IMR-90 (cell line): ENCODE results near the gene NAALAD2.
"Not testable (repeated sequence)": the region's sequence is repeated elsewhere in the genome, so short reads cannot be mapped to it uniquely, and the experiment has no call there.

Experiments
- BHLHE40 ChIP-seq: fragments of 150-350 bp; IDR thresholded peaks from 2 replicates; pipeline ENCODE4 v1.6.1; 2016; ENCODE audit warnings: mild to moderate bottlenecking, low read depth, low read length
- CEBPB ChIP-seq: IDR thresholded peaks from 2 replicates; pipeline ENCODE4 v1.6.1; 2012; ENCODE audit warnings: low read depth, low read length, improper control_type of control experiment
- CHD1 ChIP-seq: IDR thresholded peaks from 2 replicates; pipeline ENCODE4 v1.6.1; 2012; ENCODE audit warnings: low read depth, low read length, improper control_type of control experiment
- ELK1 ChIP-seq: fragments of 150-350 bp; IDR thresholded peaks from 2 replicates; pipeline ENCODE4 v1.6.1; 2016; ENCODE audit warnings: low read depth, mild to moderate bottlenecking, low read length, moderate library complexity, borderline replicate concordance
- FOS ChIP-seq: fragments of 150-350 bp; IDR thresholded peaks from 2 replicates; pipeline ENCODE4 v1.6.1; 2016; ENCODE audit warnings: low read depth, low read length
- MAFK ChIP-seq: IDR thresholded peaks from 2 replicates; pipeline ENCODE4 v1.6.1; 2012; ENCODE audit warnings: low read depth, low read length, improper control_type of control experiment
- MAZ ChIP-seq: IDR thresholded peaks from 2 replicates; pipeline ENCODE4 v1.6.1; 2012; ENCODE audit warnings: low read depth, mild to moderate bottlenecking, low read length, improper control_type of control experiment, moderate library complexity, borderline replicate concordance
- MXI1 ChIP-seq: IDR thresholded peaks from 2 replicates; pipeline ENCODE4 v1.6.1; 2012; ENCODE audit warnings: low read depth, mild to moderate bottlenecking, low read length, moderate library complexity, borderline replicate concordance
- POLR2A ChIP-seq: IDR thresholded peaks from 2 replicates; pipeline ENCODE4 v1.6.1; 2012; ENCODE audit warnings: mild to moderate bottlenecking, low read depth, low read length
- RAD21 ChIP-seq: IDR thresholded peaks from 2 replicates; pipeline ENCODE4 v1.6.1; 2012; ENCODE audit warnings: low read length, improper control_type of control experiment
- RFX5 ChIP-seq: IDR thresholded peaks from 2 replicates; pipeline ENCODE4 v1.8.0; 2012; ENCODE audit warnings: low read depth, mild to moderate bottlenecking, low read length, moderate library complexity
- SMC3 ChIP-seq: fragments of 150-350 bp; IDR thresholded peaks from 2 replicates; pipeline ENCODE4 v1.6.1; 2016; ENCODE audit warnings: low read depth, mild to moderate bottlenecking, antibody characterized with exemption, low read length, moderate library complexity
- USF2 ChIP-seq: fragments of 150-350 bp; IDR thresholded peaks from 2 replicates; pipeline ENCODE4 v1.6.1; 2017; ENCODE audit warnings: mild to moderate bottlenecking, antibody characterized with exemption, low read length, low read depth
- TF ChIP-seq, protein P1 (sequence below): conservative IDR thresholded peaks from 2 replicates; pipeline ENCODE4 v1.5.1; 2012; ENCODE audit warnings: mild to moderate bottlenecking, low read depth, low read length, improper control_type of control experiment

DNA sequence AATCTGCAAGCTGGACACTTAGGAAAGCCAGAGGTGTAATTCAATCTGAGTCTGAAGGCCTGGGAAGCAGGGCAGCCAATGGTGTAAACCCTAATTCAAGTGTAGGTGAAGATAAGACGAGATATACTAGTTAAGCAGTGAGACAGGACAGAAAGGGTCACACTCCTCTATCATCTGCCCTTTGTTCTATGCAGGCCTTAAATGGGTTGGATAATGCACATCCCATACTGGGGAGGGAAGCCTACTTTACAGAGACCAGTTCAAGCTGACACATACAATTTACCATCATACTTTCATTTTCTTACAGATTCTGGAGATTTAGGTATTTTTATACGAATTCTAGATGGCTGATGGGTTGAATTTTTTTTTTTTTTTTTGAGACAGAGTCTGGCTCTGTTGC lies 45.7 kb upstream of the NAALAD2 start:
- TF ChIP-seq, protein P1, sequence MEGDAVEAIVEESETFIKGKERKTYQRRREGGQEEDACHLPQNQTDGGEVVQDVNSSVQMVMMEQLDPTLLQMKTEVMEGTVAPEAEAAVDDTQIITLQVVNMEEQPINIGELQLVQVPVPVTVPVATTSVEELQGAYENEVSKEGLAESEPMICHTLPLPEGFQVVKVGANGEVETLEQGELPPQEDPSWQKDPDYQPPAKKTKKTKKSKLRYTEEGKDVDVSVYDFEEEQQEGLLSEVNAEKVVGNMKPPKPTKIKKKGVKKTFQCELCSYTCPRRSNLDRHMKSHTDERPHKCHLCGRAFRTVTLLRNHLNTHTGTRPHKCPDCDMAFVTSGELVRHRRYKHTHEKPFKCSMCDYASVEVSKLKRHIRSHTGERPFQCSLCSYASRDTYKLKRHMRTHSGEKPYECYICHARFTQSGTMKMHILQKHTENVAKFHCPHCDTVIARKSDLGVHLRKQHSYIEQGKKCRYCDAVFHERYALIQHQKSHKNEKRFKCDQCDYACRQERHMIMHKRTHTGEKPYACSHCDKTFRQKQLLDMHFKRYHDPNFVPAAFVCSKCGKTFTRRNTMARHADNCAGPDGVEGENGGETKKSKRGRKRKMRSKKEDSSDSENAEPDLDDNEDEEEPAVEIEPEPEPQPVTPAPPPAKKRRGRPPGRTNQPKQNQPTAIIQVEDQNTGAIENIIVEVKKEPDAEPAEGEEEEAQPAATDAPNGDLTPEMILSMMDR = not testable (repeated sequence)
- not testable (repeated sequence) for TF ChIP-seq MXI1, POLR2A, CEBPB, CHD1, BHLHE40, SMC3, FOS, MAZ, MAFK, ELK1, RFX5, USF2, RAD21
